Endothelial cell of umbilical vein (primary cell): Measurements from ENCODE around the gene ASZ1.

Source experiments
- CTCF ChIP-seq, 2 donors: IDR thresholded peaks; 1 replicate in 1 of 2; 2 replicates in 1 of 2; pipeline ENCODE4 v1.5.1; 2011; ENCODE audit warnings: low read length in 2 of 2, mild to moderate bottlenecking in 2 of 2, moderate library complexity in 2 of 2, control low read depth in 1 of 2, inconsistent platforms in 1 of 2, low read depth in 1 of 2; ENCODE audit not compliant: insufficient read depth in 1 of 2; ENCODE audit errors: extremely low read depth in 1 of 2
- EZH2 ChIP-seq: IDR thresholded peaks from 2 replicates; pipeline ENCODE4 v1.6.1; 2012; ENCODE audit warnings: borderline replicate concordance, low read depth, mild to moderate bottlenecking, moderate library complexity, low read length, inconsistent platforms; ENCODE audit not compliant: severe bottlenecking
- FOS ChIP-seq: IDR thresholded peaks from 2 replicates; pipeline ENCODE4 v1.6.1; 2011; ENCODE audit warnings: mild to moderate bottlenecking, low read length, moderate library complexity, borderline replicate concordance; ENCODE audit not compliant: insufficient read depth
- GATA2 ChIP-seq: IDR thresholded peaks from 2 replicates; pipeline ENCODE4 v1.7.0; 2011; ENCODE audit warnings: low read depth, mild to moderate bottlenecking, moderate library complexity, mixed read lengths, low read length; ENCODE audit not compliant: insufficient read length, insufficient read depth
- JUN ChIP-seq: IDR thresholded peaks from 2 replicates; pipeline ENCODE4 v1.6.1; 2011; ENCODE audit warnings: borderline replicate concordance, low read depth; ENCODE audit not compliant: insufficient read length, insufficient read depth
- MYC ChIP-seq: IDR thresholded peaks from one replicate; pipeline ENCODE4 v1.6.1; 2011; ENCODE audit warnings: mild to moderate bottlenecking, low read depth, low read length
- POLR2A ChIP-seq: IDR thresholded peaks from 2 replicates; pipeline ENCODE4 v1.6.1; 2012; ENCODE audit warnings: low read depth, mild to moderate bottlenecking, control low read depth, low read length
- POLR2AphosphoS5 ChIP-seq: IDR thresholded peaks from 2 replicates; pipeline ENCODE4 v1.6.1; 2012; ENCODE audit warnings: low read depth, mild to moderate bottlenecking, control low read depth, low read length, moderate library complexity; ENCODE audit not compliant: insufficient read depth
- TF ChIP-seq, protein P1 (sequence below): IDR thresholded peaks from 2 replicates; pipeline ENCODE4 v1.6.1; 2011; ENCODE audit not compliant: insufficient read depth, insufficient read length

DNA sequence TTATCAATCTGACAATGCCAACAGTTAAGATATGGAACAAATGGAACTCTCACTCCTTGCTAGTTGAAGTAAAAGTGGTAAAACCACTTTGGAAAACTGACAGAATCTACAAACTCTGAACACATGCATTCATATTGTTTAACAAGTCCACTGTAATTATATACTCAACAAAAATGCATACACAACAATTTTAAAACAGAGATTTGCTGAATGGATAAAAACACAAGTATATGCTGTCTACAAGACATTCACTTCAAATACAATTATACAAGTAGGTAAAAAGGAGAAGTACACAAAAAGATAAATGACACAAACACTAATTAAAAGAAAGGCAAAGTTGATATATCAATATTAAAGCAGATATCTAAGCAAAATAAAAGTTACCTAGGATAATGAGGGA is 95.3 kb downstream of the ASZ1 start:
- TF ChIP-seq POLR2A (no peak), CTCF (IDR thresholded peaks at IDR 0.05; ENCODE audit: extremely low read depth in 1 of 2, insufficient read depth in 1 of 2, low read depth in 1 of 2, low read length in 2 of 2) (no peak), EZH2 (no peak), FOS (no peak), POLR2AphosphoS5 (no peak), GATA2 (no peak), JUN (no peak), MYC (no peak)
- TF ChIP-seq, protein P1, sequence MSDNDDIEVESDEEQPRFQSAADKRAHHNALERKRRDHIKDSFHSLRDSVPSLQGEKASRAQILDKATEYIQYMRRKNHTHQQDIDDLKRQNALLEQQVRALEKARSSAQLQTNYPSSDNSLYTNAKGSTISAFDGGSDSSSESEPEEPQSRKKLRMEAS: no peak
